HL-60/S4 treated with phorbol 12-myristate 13-acetate at 8.2 ng/mL for 4 days and 3 days (cell line): Measurements from ENCODE around the gene PCDHGA11.
"Not testable (repeated sequence)": the region's sequence is repeated elsewhere in the genome, so short reads cannot be mapped to it uniquely, and the experiment has no call there.

Source experiments
- in situ Hi-C: fragments of 300-500 bp; cut with MboI; formaldehyde crosslinking; loops from 2 replicates; pipeline ENCODE4 v1.15.0; 2022; ENCODE audit warnings: low sequenced_read_pairs

Gene PCDHGA11

GRCh38 chr5:141430332-141431113, 9.7 kb downstream of the PCDHGA11 start, which contains the start of gene PCDHGA12:
Gene PCDHGA12 (plus strand): TSS chr5:141430507. CDS start chr5:141430760, 253 bp downstream.
- in situ Hi-C loops: no loop called here

GRCh38 chr5:141431286-141431685, 10.4 kb downstream of the PCDHGA11 start:
- in situ Hi-C loops: no loop called here

GRCh38 chr5:141432308-141432707, 11.5 kb downstream of the PCDHGA11 start:
- in situ Hi-C loops: not testable (repeated sequence)

- in situ Hi-C loops: not testable (repeated sequence)
Measured at GRCh38 chr5:141432726-141433125, 11.9 kb downstream of the PCDHGA11 start.

GRCh38 chr5:141434006-141434405, 13.2 kb downstream of the PCDHGA11 start:
- in situ Hi-C loops: no loop called here

GRCh38 chr5:141437221-141437620, 16.4 kb downstream of the PCDHGA11 start:
- in situ Hi-C loops: no loop called here

GRCh38 chr5:141439411-141440141, 18.7 kb downstream of the PCDHGA11 start:
- in situ Hi-C loops: no loop called here

GRCh38 chr5:141440341-141440740, 19.5 kb downstream of the PCDHGA11 start:
- in situ Hi-C loops: no loop called here

GRCh38 chr5:141441571-141442170, 20.8 kb downstream of the PCDHGA11 start:
- in situ Hi-C loops: no loop called here

- in situ Hi-C loops: no loop called here
Measured at GRCh38 chr5:141465351-141465750, 44.5 kb downstream of the PCDHGA11 start.
